ENCODE data around the gene SAFB. TPM values are rescaled to one million over a fixed set of nuclear protein-coding genes. Genes with fewer than 3 reads are reported as not detected.
"Not testable (repeated sequence)": the region's sequence is repeated elsewhere in the genome, so short reads cannot be mapped to it uniquely, and the experiment has no call there.

The SAFB gene
- total RNA-seq, 1 donor from 2014 or later = 59.8 TPM

GRCh38 chr19:5593343-5594255, 29.3 kb upstream of the SAFB start:
- intact Hi-C loops (cut with DNase I) = no loop called here
- ATAC-seq (no peak), DNase-seq (ENCODE audit: missing footprints) (no peak)

- no peak for ATAC-seq
- intact Hi-C loops (cut with DNase I) = no loop called here
- DNase-seq (ENCODE audit: missing footprints) = no peak
Measured at GRCh38 chr19:5594521-5594950, 28.3 kb upstream of the SAFB start.

GRCh38 chr19:5595129-5595528, 27.8 kb upstream of the SAFB start:
- DNase-seq (ENCODE audit: missing footprints) = no peak
- intact Hi-C loops (cut with DNase I) = no loop called here
- no peak for ATAC-seq

GRCh38 chr19:5595745-5596144, 27.1 kb upstream of the SAFB start:
- intact Hi-C loops (cut with DNase I) = no loop called here
- ATAC-seq = no peak
- DNase-seq (ENCODE audit: missing footprints) = no peak

GRCh38 chr19:5600797-5601196, 22.1 kb upstream of the SAFB start:
- DNase-seq (ENCODE audit: missing footprints) (no peak), ATAC-seq (no peak)
- intact Hi-C loops (cut with DNase I) = no loop called here

GRCh38 chr19:5603626-5604025, 19.3 kb upstream of the SAFB start:
- intact Hi-C loops (cut with DNase I) = no loop called here
- ATAC-seq = no peak
- DNase-seq (ENCODE audit: missing footprints) = no peak

- ATAC-seq (no peak), DNase-seq (ENCODE audit: missing footprints) (no peak)
- intact Hi-C loops (cut with DNase I) = no loop called here
Measured at GRCh38 chr19:5605362-5605761, 17.5 kb upstream of the SAFB start.

- ATAC-seq (no peak), DNase-seq (ENCODE audit: missing footprints) (no peak)
- intact Hi-C loops (cut with DNase I) = no loop called here
Measured at GRCh38 chr19:5607318-5608275, 15.3 kb upstream of the SAFB start.

GRCh38 chr19:5608291-5608690, 14.6 kb upstream of the SAFB start:
- DNase-seq (ENCODE audit: missing footprints) = no peak
- intact Hi-C loops (cut with DNase I) = no loop called here
- no peak for ATAC-seq

- intact Hi-C loops (cut with DNase I); ATAC-seq; DNase-seq (ENCODE audit: missing footprints): not testable (repeated sequence)
Measured at GRCh38 chr19:5608766-5609165, 14.1 kb upstream of the SAFB start.

- intact Hi-C loops (cut with DNase I) = no loop called here
- DNase-seq (ENCODE audit: missing footprints) (no peak), ATAC-seq (no peak)
Measured at GRCh38 chr19:5609881-5610448, 12.9 kb upstream of the SAFB start.

- intact Hi-C loops (cut with DNase I) = no loop called here
- ATAC-seq (peak; percentile 40), DNase-seq (ENCODE audit: missing footprints) (no peak)
Measured at GRCh38 chr19:5612891-5613865, 9.7 kb upstream of the SAFB start.

GRCh38 chr19:5615756-5616327, 7.0 kb upstream of the SAFB start:
- ATAC-seq (no peak), DNase-seq (ENCODE audit: missing footprints) (no peak)
- intact Hi-C loops (cut with DNase I) = no loop called here

GRCh38 chr19:5617080-5617479, 5.8 kb upstream of the SAFB start:
- intact Hi-C loops (cut with DNase I) = no loop called here
- DNase-seq (ENCODE audit: missing footprints) = no peak
- ATAC-seq = no peak

- intact Hi-C loops (cut with DNase I) = no loop called here
- no peak for ATAC-seq
- no peak for DNase-seq (ENCODE audit: missing footprints)
Measured at GRCh38 chr19:5618591-5618990, 4.3 kb upstream of the SAFB start.

GRCh38 chr19:5619946-5620345, 2.9 kb upstream of the SAFB start:
- ATAC-seq (no peak), DNase-seq (ENCODE audit: missing footprints) (no peak)
- intact Hi-C loops (cut with DNase I) = no loop called here

GRCh38 chr19:5621311-5621944, 1.5 kb upstream of the SAFB start:
- intact Hi-C loops (cut with DNase I) = no loop called here
- no peak for ATAC-seq
- DNase-seq (ENCODE audit: missing footprints) = no peak
